GM12878 (cell line): Measurements from ENCODE around the gene POMT2. TPM values are rescaled to one million over a fixed set of nuclear protein-coding genes. Genes with fewer than 3 reads are reported as not detected.

ENCODE experiments used
- ATAC-seq: fragments of 200-7000 bp; cut with Tn5 transposase; 3 replicates; pipeline ENCODE4 v1.9.1; 2020; ENCODE audit warnings: mild to moderate bottlenecking, moderate library complexity
- BruUV-seq: library from RNA; stranded (reverse); fragments of 400-500 nt; replicated peaks from 2 replicates; lab custom pipeline; 2021; lab: Mats Ljungman, UMichigan
- CTCF ChIA-PET: fragments of 300-600 bp; sonication (Branson Sonifier 250); formaldehyde crosslinking; extraction: SDS; loops from one replicate; lab custom pipeline; 2021; ENCODE audit warnings: inconsistent platforms; lab: Yijun Ruan, JAX
- POLR2A ChIA-PET: fragments of 350-600 bp; formaldehyde crosslinking; extraction: SDS; loops from one replicate; lab custom pipeline; 2021; ENCODE audit warnings: inconsistent platforms; lab: Charles Lee
- RAD21 ChIA-PET: fragments of 300-600 bp; sonication (Branson Sonifier 250); formaldehyde crosslinking; loops from one replicate; lab custom pipeline; 2023; ENCODE audit warnings: antibody characterized with exemption; ENCODE audit not compliant: unreplicated experiment; lab: Charles Lee
- SMC1A ChIA-PET: fragments of 300-600 bp; sonication (Branson Sonifier 250); formaldehyde crosslinking; loops from one replicate; lab custom pipeline; 2023; ENCODE audit not compliant: unreplicated experiment, uncharacterized antibody; lab: Charles Lee
- DNase-seq: peaks from one replicate; pipeline ENCODE4 v3.0.0-alpha.2; 2011; ENCODE audit warnings: low read depth, low spot score
- FAIRE-seq: peaks from 3 replicates; lab custom pipeline; 2011; peaks lifted over from hg19 to GRCh38; lab: Jason Lieb, UNC
- H2AFZ ChIP-seq: 2 replicates; pipeline ENCODE4 v1.6.0; 2011; ENCODE audit warnings: low read depth, low read length, control low read depth; ENCODE audit not compliant: control insufficient read depth
- H3K27ac ChIP-seq: 2 replicates; pipeline ENCODE4 v1.5.1; 2011; ENCODE audit warnings: control low read depth; ENCODE audit not compliant: control insufficient read depth, insufficient read depth
- H3K27me3 ChIP-seq, 2 experiments: replicated peaks in 1 of 2; 2 replicates each; pipeline versions ENCODE4 v1.6.0 to v1.6.1; 2011; ENCODE audit warnings: low read length in 1 of 2; ENCODE audit not compliant: control insufficient read depth in 2 of 2, insufficient read depth in 2 of 2
- H3K36me3 ChIP-seq, 2 experiments: 2 replicates each; pipeline ENCODE4 v1.5.1; 2011; ENCODE audit warnings: low read length in 1 of 2; ENCODE audit not compliant: control insufficient read depth in 2 of 2, insufficient read depth in 2 of 2
- H3K4me1 ChIP-seq: 2 replicates; pipeline ENCODE4 v1.6.1; 2011; ENCODE audit warnings: mild to moderate bottlenecking, low read length, moderate library complexity, mixed read lengths; ENCODE audit not compliant: control insufficient read depth, insufficient read depth
- H3K4me2 ChIP-seq: 2 replicates; pipeline ENCODE4 v1.6.0; 2011; ENCODE audit warnings: control low read depth; ENCODE audit not compliant: control insufficient read depth, insufficient read depth
- H3K4me3 ChIP-seq: fragments of 200-600 bp; sonication (generic); 2 replicates; pipeline ENCODE4 v1.5.1; 2016
- H3K79me2 ChIP-seq: 2 replicates; pipeline ENCODE4 v1.6.0; 2011; ENCODE audit warnings: low read length; ENCODE audit not compliant: control insufficient read depth, insufficient read depth
- H3K9ac ChIP-seq: 2 replicates; pipeline ENCODE4 v1.8.0; 2011; ENCODE audit warnings: low read length, control low read depth, mixed read lengths; ENCODE audit not compliant: control insufficient read depth, insufficient read depth
- H3K9me3 ChIP-seq: replicated peaks from 3 replicates; pipeline ENCODE4 v1.5.1; 2011; ENCODE audit warnings: mild to moderate bottlenecking, low read length; ENCODE audit not compliant: control insufficient read depth, insufficient read depth
- H4K20me1 ChIP-seq: 2 replicates; pipeline ENCODE4 v1.6.0; 2011; ENCODE audit not compliant: control insufficient read depth, insufficient read depth
- CREB1 ChIP-seq: IDR thresholded peaks from 2 replicates; pipeline ENCODE4 v1.6.1; 2012; ENCODE audit warnings: low read depth, mild to moderate bottlenecking, inconsistent platforms
- HDAC2 ChIP-seq: fragments of 200-600 bp; sonication (generic); IDR thresholded peaks from 2 replicates; pipeline ENCODE4 v1.6.1; 2017
- JUNB ChIP-seq: IDR thresholded peaks from 2 replicates; pipeline ENCODE4 v1.6.1; 2016; ENCODE audit warnings: antibody characterized with exemption, mild to moderate bottlenecking
- MAX ChIP-seq: IDR thresholded peaks from 2 replicates; pipeline ENCODE4 v1.6.1; 2012; ENCODE audit warnings: low read depth, low read length, improper control_type of control experiment
- REST ChIP-seq: IDR thresholded peaks from 2 replicates; pipeline ENCODE4 v1.6.1; 2012; ENCODE audit warnings: mild to moderate bottlenecking, low read depth, low read length
- SKIL ChIP-seq: fragments of 450-650 bp; IDR thresholded peaks from 2 replicates; pipeline ENCODE4 v1.6.1; 2017; ENCODE audit warnings: mild to moderate bottlenecking, low read depth, inconsistent platforms; ENCODE audit not compliant: poor library complexity, severe bottlenecking
- SMAD1 ChIP-seq: fragments of 450-650 bp; IDR thresholded peaks from 2 replicates; pipeline ENCODE4 v1.6.1; 2018; ENCODE audit warnings: mild to moderate bottlenecking, low read depth; ENCODE audit not compliant: partially characterized antibody
- SMAD5 ChIP-seq: IDR thresholded peaks from 2 replicates; pipeline ENCODE4 v1.6.1; 2016; ENCODE audit warnings: antibody characterized with exemption, low read depth
- SMC3 ChIP-seq: IDR thresholded peaks from 2 replicates; pipeline ENCODE4 v1.6.1; 2011; ENCODE audit warnings: low read length, improper control_type of control experiment, borderline replicate concordance
- STAT1 ChIP-seq: fragments of 450-650 bp; conservative IDR thresholded peaks from 2 replicates; pipeline ENCODE4 v1.6.1; 2014; ENCODE audit warnings: antibody characterized with exemption, mild to moderate bottlenecking
- STAT3 ChIP-seq: IDR thresholded peaks from 2 replicates; pipeline ENCODE4 v1.6.1; 2011; ENCODE audit warnings: low read depth, low read length, improper control_type of control experiment
- ZNF24 ChIP-seq: fragments of 450-650 bp; IDR thresholded peaks from 2 replicates; pipeline ENCODE4 v1.6.1; 2017; ENCODE audit warnings: antibody characterized with exemption, mild to moderate bottlenecking
- WGBS: methylation state at CpG from one replicate; pipeline ENCODE4 v1.1.6; 2016; ENCODE audit warnings: low lambda C conversion rate; ENCODE audit not compliant: insufficient replicate concordance, insufficient coverage; ENCODE audit errors: missing lambda C conversion rate; 5-methylcytosine and 5-hydroxymethylcytosine counted together
- in situ Hi-C: fragments of 300-500 bp; cut with MboI; formaldehyde crosslinking; loops from 9 replicates; pipeline ENCODE4 v1.14.3; 2018; ENCODE audit warnings: mixed read lengths
- intact Hi-C: fragments of 100-400 bp; cut with micrococcal nuclease; formaldehyde crosslinking; loops from one replicate; pipeline ENCODE4 v1.14.2; 2022; ENCODE audit not compliant: unreplicated experiment
- polyA plus RNA-seq, 11 experiments: library from polyadenylated mRNA; depleted of rRNA in 4 of 11; unstranded in 6 of 11; stranded (reverse) in 5 of 11; fragments of >200 nt; fragmentation: Nextera tagmentation in 4 of 11; fragmentation: Illumina TruSeq in 1 of 11; extraction: Ambion mirVana in 4 of 11; extraction: Trizol in 1 of 11; gene quantifications; 1 replicate in 1 of 11; 2 replicates in 10 of 11; pipeline versions ENCODE4 v1.2.1 to v1.2.3, GENCODE V29; 2011 to 2016; ENCODE audit warnings: inconsistent platforms in 2 of 11, missing spikeins in 2 of 11, low read depth in 1 of 11
- total RNA-seq, 4 experiments: library from RNA; depleted of rRNA in 3 of 4; stranded (reverse); fragments of >200 nt in 3 of 4; fragmentation: Illumina TruSeq in 1 of 4; extraction: Trizol in 1 of 4; gene quantifications; 2 replicates each; pipeline versions ENCODE4 v1.2.1 to v1.2.3, GENCODE V29; 2013 to 2021
- TF ChIP-seq, protein P1 (sequence below): fragments of 450-650 bp; IDR thresholded peaks from 2 replicates; pipeline ENCODE4 v1.6.1; 2017; ENCODE audit warnings: mild to moderate bottlenecking, moderate library complexity

POMT2 gene
- total and polyA plus RNA-seq, 10 of the 15 experiments (the other 5 are each of a cell fraction or from before 2014, with no cell fraction given): 0.23 to 13.9 (median 6.5) TPM

- TF ChIP-seq SKIL (no peak), ZNF24 (no peak), STAT1 (no peak), SMAD5 (no peak)
Observed at GRCh38 chr14:77306851-77307496, 13.7 kb downstream of the POMT2 start (continued).

DNA sequence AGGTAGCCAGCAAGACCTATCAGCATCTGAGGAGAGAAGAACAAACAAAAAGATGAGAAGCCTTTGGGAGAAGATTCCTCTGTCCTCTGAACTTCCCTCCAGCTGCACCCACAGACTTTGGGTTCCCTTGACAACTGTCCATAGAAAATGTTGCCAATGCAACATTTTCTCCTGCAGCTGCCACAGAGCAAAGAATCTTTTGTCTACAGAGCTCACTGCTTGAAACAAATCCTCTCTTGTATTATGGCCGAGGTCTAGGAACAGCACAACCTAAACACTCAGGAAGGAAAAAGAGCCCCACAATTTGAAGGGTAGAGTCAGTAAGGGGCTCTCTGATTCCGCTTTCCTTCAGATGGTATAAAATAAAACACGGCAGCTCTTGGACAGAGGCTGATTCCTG, 14.3 kb downstream of the POMT2 start:
- 67% methylated on average over 3 of the region's 3 CpGs for WGBS
- H3K36me3 ChIP-seq: no peaks in the 10 kb centered on the region; a peak in 1 of 4 replicates
- no peak overlapping the region for H2AFZ ChIP-seq
- no peaks in the 10 kb centered on the region for H3K4me1 ChIP-seq
- no peak overlapping the region for H3K4me2 ChIP-seq
- DNase-seq (no peak), FAIRE-seq (no peak), ATAC-seq (no peak)
- H3K79me2 ChIP-seq: no peaks in the 10 kb centered on the region
- H3K4me3 ChIP-seq: no peak overlapping the region
- H3K27ac ChIP-seq: no peak overlapping the region
- in situ Hi-C loops (no loop called here), intact Hi-C loops (no loop called here)
- no peak overlapping the region for H3K9ac ChIP-seq
- H3K27me3 ChIP-seq: no peaks in the 10 kb centered on the region
- no TSS peak for BruUV-seq
- ChIA-PET CTCF (interaction anchor here (2.4 to 2.7 kb wide), 2 partner anchors 10 to 155 kb away, joined by 15 to 22 read pairs; no protein-coding TSS in a partner anchor), SMC1A (interaction anchor here (1.7 kb wide), 1 partner anchor 9 kb away, joined by 10 read pairs; no protein-coding TSS in a partner anchor), RAD21 (interaction anchor here (1.2 to 1.7 kb wide), 2 partner anchors 9 to 16 kb away, joined by 3 to 7 read pairs; no protein-coding TSS in a partner anchor), POLR2A (interaction anchor here (1.2 kb wide), 1 partner anchor 20 kb away, joined by 3 read pairs; no protein-coding TSS in a partner anchor)
- no peaks in the 10 kb centered on the region for H4K20me1 ChIP-seq
- no peaks in the 10 kb centered on the region for H3K9me3 ChIP-seq
- TF ChIP-seq HDAC2 (no peak), SMAD1 (no peak), STAT3 (no peak), REST (no peak), JUNB (no peak), SMC3 (no peak), MAX (no peak), CREB1 (no peak)
- TF ChIP-seq, protein P1, sequence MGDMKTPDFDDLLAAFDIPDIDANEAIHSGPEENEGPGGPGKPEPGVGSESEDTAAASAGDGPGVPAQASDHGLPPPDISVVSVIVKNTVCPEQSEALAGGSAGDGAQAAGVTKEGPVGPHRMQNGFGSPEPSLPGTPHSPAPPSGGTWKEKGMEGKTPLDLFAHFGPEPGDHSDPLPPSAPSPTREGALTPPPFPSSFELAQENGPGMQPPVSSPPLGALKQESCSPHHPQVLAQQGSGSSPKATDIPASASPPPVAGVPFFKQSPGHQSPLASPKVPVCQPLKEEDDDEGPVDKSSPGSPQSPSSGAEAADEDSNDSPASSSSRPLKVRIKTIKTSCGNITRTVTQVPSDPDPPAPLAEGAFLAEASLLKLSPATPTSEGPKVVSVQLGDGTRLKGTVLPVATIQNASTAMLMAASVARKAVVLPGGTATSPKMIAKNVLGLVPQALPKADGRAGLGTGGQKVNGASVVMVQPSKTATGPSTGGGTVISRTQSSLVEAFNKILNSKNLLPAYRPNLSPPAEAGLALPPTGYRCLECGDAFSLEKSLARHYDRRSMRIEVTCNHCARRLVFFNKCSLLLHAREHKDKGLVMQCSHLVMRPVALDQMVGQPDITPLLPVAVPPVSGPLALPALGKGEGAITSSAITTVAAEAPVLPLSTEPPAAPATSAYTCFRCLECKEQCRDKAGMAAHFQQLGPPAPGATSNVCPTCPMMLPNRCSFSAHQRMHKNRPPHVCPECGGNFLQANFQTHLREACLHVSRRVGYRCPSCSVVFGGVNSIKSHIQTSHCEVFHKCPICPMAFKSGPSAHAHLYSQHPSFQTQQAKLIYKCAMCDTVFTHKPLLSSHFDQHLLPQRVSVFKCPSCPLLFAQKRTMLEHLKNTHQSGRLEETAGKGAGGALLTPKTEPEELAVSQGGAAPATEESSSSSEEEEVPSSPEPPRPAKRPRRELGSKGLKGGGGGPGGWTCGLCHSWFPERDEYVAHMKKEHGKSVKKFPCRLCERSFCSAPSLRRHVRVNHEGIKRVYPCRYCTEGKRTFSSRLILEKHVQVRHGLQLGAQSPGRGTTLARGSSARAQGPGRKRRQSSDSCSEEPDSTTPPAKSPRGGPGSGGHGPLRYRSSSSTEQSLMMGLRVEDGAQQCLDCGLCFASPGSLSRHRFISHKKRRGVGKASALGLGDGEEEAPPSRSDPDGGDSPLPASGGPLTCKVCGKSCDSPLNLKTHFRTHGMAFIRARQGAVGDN: no peak
